HG03025 (cell line): ENCODE data around the gene MYL7.

Source experiments
- ATAC-seq: cut with Tn5 transposase; IDR thresholded peaks from one replicate; pipeline ENCODE4 v1.9.1; 2021; ENCODE audit warnings: mild to moderate bottlenecking, moderate library complexity; ENCODE audit not compliant: unreplicated experiment, low FRiP score

Gene MYL7

DNA sequence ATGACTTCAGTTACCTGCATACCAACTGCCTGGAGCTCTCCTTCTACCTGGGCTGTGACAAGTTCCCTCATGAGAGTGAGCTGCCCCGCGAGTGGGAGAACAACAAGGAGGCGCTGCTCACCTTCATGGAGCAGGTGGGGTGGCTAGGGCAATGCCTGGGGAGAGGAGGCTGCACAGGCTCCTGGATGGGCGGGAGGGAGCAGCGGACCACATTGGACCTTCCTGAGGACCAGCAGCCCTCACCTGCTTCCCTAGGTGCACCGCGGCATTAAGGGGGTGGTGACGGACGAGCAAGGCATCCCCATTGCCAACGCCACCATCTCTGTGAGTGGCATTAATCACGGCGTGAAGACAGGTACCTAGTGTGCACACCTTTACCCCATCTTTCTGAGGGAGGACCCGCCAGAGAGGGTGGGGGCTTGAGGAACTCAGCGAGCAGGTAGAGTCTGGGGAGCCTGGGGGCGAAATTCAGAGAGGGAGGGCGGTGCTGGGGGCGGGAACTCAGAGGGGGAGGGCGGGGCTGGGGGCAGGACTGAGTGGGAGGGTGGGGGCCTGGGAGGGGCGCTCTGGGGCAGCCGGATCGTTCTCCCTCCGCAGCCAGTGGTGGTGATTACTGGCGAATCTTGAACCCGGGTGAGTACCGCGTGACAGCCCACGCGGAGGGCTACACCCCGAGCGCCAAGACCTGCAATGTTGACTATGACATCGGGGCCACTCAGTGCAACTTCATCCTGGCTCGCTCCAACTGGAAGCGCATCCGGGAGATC, 28.0 kb downstream of the MYL7 start:
- ATAC-seq, result no peak

DNA sequence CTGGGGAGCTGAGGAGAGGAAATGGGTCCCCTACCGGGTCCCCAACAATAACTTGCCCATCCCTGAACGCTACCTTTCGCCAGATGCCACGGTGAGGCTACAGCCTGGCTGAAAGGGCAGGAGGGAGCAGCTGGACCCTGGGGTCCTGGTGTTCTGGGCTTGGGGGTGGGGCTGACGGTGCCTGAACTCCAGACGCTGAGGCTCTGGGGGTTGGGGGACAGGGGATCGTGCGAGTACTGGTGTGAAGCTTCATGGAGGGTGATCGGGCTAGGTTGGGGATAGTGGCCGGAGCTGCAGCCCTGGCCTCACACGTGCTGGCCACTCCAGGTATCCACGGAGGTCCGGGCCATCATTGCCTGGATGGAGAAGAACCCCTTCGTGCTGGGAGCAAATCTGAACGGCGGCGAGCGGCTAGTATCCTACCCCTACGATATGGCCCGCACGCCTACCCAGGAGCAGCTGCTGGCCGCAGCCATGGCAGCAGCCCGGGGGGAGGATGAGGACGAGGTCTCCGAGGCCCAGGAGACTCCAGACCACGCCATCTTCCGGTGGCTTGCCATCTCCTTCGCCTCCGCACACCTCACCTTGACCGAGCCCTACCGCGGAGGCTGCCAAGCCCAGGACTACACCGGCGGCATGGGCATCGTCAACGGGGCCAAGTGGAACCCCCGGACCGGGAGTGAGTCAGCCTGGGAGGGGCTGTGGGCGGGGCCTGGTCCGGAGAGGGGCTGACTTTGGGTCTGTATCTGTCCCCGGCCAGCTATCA, 28.7 kb downstream of the MYL7 start:
- ATAC-seq, result no peak

DNA sequence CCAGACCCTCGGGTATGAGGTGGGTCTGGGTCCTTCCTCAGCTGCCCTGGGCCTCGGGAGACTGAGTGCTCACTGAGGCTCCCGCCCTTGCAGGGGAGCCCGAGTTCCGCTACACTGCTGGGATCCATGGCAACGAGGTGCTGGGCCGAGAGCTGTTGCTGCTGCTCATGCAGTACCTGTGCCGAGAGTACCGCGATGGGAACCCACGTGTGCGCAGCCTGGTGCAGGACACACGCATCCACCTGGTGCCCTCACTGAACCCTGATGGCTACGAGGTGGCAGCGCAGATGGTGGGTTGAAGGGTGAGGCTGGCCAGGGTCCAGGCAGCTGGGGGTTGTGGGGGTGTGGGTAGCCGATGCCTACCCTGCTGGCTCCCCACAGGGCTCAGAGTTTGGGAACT, 29.4 kb downstream of the MYL7 start:
- no peak for ATAC-seq

DNA sequence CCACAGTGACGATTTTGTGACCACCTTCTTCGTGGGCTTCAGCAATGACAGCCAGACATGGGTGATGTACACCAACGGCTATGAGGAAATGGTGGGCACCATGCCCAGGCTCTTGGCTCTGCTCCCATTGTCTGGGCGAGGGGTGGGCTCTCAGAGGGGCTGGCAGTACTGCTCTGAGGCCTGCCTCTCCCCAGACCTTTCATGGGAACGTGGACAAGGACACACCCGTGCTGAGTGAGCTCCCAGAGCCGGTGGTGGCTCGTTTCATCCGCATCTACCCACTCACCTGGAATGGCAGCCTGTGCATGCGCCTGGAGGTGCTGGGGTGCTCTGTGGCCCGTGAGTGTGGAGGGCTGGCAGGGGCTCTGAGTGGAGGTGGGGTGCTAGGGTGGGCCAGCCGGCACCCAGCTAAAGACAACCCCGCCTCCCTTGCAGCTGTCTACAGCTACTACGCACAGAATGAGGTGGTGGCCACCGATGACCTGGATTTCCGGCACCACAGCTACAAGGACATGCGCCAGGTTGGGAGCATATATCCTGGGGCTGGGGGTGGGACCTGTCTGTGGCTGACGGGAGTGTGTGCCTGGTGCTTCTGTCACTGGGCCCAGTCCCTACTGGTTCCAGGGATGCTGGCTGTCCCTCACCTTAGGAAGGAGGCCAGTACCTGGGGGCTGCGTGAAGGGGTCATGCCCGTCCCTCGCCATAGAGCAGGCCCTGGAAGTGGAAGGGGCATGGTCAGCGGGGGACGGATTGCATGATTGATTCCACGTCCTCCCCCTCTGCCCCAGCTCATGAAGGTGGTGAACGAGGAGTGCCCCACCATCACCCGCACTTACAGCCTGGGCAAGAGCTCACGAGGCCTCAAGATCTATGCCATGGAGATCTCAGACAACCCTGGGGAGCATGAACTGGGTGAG, 30.2 kb downstream of the MYL7 start:
- no peak for ATAC-seq

DNA sequence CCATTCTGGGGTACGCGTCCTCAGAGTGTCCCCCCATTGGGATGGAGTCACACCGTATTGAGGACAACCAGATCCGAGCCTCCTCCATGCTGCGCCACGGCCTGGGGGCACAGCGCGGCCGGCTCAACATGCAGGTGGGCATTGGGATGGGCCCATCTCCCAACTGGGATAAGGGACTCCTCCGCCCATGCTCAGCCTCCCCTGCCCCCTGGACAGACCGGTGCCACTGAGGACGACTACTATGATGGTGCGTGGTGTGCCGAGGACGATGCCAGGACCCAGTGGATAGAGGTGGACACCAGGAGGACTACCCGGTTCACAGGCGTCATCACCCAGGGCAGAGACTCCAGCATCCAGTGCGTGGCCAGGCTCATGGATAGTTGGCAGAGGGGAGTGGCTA, 31.1 kb downstream of the MYL7 start:
- no peak for ATAC-seq

DNA sequence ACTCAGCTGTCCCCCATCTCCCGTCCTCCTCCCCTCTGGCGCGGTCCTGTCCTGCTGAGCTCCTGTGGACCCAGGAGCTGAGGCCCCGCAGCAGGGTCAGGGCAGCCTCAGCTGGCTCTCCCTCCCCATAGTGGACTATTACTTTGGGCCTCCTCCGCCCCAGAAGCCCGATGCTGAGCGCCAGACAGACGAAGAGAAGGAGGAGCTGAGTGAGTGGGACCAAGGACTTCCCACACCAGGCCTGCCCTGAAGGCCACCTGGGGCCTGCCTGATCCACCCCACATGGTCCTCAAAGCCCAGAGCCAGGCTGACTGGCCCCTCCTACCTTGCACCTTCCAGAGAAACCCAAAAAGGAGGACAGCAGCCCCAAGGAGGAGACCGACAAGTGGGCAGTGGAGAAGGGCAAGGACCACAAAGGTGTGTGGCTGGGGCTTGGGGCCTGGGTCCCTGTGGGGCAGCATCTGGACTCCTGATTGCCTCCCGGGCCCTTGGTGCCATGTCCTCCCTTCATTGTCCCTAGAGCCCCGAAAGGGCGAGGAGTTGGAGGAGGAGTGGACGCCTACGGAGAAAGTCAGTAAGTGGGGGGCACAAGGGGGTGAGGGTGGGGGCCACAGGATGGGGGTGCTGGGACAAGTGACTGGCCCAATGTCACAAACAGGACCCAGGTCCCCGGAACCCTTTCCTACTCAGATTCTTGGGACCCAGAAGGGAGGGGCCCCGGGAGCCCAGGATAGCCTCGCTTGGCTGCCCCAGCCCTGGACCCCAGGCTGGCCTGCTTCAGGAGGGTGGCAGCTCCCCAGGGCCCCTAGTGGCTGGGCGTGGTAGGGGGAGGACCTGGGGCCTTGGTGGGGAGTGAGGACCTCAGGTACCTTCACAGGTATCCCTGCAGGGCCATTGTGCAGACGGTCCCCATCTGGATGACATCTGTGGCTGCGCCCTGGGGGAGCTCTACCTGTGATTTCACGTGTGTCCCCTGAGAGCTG, 32.1 kb downstream of the MYL7 start:
- no peak for ATAC-seq

DNA sequence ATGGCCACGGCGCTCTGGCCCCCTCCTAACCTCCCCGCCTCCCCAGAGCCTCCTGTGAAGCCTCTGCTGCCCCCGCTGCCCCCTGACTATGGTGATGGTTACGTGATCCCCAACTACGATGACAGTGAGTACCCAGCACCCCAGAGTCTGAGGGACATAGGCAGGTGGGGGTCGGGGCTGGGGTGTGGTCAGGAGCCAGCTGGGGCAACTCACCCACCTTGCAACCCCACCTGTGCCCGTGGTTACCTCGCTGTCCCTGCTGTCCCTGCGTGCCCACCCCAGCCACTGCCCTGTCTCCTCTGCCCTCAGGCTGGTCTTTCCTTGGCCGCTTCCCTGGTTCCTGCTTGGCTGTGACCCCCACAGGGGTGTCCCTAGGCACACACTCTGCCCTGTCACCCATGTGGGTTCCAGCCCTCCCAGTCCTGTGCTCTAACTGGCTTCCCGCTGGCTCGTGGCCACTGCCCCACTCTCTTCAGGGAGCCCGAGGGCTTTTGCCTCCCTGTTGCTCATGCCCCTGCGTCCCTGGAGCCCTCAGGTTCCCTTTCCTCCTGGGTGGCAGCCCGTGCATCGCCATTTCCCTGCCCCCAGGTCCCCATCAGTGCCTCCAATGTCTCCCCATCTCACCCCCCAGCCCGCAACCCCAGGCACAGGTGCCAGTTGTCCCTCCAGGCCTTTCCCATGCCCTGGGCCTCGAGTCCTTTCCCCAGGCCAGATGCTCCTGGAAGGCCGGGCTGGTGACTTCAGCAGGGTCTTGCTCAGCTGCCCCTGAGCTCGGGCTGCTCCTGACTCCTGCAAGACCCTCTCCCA, 33.0 kb downstream of the MYL7 start:
- ATAC-seq, result no peak

DNA sequence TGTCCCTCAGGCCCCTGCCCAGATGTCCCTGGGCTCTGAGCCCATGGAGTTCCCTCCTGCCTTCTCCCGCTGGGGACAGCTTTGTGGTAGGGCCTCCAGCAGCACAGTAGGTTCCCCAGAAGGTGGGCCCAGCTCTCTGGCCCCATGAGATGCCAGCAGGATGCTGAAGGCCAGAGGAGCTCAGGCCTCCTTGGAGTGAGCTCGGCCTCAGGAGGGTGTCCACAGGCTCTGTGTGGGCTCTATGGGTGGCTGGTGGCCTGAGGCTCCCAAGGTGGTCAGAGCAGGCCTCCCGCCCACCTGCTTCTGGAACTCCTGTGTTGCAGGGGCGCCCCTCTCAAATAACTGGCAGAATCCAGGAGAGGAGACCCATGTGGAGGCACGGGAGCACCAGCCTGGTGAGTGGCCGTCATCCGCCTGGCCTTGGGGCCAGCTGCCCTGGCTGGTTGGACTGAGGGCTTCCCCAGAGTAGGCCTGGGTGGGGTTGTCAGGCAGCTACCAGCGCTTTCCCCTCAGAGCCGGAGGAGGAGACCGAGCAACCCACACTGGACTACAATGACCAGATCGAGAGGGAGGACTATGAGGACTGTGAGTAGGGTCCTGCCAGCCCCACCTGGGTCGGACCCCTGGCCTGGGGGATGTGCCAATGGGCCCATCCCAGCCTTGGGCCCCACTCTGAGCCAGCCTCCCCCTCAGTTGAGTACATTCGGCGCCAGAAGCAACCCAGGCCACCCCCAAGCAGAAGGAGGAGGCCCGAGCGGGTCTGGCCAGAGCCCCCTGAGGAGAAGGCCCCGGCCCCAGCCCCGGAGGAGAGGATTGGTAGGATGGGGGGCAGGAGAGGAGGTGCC, 33.8 kb downstream of the MYL7 start:
- no peak for ATAC-seq

DNA sequence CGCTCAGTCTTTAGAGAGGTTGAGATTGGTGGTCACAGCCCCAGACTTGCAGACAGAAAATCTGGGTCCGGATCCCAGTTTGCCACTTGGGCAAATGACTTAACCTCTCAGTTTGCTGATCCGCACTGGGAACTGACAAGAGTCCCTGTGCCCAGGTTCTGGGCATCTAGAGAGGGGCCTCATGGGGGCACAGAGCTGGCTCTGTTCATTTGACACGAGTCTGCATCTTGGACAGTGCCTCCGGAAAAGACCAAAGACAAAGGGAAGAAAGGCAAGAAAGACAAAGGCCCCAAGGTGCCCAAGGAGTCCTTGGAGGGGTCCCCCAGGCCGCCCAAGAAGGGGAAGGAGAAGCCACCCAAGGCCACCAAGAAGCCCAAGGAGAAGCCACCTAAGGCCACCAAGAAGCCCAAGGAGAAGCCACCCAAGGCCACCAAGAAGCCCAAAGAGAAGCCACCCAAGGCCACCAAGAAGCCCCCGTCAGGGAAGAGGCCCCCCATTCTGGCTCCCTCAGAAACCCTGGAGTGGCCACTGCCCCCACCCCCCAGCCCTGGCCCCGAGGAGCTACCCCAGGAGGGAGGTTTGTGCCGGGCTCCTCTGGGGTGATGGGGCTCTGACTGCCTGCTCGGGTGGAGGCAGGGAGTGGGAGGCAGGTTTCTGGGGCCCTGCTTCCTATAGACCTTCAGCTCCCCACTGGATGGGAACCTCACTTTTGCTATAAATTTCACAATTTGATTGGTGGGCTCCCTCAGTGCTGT, 34.6 kb downstream of the MYL7 start:
- no peak for ATAC-seq

DNA sequence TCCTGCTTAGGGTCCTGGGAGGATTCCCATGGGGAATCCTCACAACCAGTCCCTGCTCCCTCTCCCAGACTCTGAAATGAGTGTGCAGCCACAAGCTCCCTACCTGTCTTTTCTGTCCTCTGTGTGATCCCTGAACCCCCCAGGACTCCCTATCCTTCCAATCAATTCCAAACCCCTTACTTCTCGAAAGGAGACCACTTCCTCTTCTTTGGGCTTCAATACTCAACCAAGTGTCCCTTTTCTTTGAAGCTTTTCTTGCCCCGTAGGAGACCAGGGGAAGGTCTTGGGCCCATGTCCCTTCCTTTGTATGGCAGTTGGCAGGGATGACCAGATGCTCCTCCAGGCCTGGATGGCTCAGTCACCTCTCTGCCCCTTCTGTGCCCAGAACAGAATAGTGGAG, 35.3 kb downstream of the MYL7 start:
- no peak for ATAC-seq

DNA sequence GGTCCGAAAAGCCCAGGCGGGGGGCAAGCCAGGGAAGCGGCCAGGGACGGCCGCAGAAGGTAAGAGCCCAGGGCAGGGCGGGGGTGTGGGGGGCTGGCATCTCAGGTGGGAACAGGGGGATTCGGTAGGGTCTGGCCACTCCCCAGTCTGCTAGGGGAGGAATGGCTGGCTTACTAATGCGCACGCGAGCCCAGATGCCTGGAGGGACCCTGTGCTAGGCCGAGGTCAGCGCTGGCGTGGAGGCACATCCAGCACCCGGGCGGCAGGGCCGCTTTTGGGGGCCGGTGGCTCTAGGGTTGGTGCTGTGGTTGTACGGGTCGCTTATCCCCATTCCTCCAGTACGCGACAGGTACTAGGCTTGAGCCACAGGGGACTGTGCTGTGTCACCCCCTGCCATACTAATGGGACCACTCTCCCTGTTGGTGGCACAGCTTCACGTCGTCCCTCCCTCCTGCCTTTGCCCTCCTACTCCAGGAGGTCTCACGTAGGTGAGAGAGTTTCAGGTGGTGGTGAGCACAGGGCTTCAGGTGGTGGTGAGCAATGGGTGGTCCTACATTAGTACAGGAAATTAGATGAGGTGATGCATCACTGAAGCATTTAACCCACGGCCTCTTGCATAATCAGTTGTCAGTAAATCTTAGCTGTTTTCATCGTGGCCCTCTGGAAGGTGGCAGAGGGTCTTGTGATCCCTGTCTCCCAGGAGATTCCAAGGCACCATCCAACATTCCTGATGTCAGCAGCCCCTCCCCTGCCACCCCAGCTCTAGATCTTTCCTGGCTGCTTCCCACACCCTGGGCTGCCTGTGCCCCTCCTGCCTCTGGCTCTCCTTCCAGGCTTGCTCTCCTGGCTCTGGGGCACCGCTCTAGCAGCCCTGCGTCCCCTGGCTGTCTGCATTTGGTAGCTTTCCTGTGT, 36.0 kb downstream of the MYL7 start:
- ATAC-seq, result no peak

DNA sequence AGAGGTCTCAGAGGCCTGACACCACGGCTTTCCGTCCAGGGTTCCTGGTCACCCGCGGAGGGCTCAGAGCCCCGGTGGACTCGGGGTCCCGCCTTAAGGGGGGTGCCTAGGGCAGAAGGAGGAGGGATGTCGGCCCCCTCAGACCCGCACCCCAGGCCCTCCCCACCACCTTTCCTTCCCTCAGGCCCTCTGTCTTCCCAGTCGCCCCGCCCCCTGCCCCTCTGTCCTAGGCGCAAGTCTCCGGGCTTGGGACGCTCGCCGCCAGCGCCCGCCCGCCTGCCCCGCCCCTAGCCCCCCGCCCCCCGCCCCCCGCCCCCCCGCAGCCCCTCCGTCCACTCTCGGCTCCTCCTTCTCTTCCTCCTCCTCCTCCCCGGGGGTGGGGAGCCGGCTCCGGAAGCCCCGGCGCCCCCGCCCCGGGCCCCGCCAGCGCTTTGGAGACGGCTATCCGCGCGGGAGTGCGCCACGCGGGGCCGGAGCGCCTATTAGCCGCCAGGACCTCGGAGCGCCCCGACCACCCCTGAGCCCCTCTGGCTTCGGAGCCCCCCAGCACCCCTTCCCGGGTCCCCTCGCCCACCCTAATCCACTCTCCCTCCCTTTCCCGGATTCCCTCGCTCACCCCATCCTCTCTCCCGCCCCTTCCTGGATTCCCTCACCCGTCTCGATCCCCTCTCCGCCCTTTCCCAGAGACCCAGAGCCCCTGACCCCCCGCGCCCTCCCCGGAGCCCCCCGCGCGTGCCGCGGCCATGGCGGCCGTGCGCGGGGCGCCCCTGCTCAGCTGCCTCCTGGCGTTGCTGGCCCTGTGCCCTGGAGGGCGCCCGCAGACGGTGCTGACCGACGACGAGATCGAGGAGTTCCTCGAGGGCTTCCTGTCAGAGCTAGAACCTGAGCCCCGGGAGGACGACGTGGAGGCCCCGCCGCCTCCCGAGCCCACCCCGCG, 36.9 kb downstream of the MYL7 start, which contains the start of gene AEBP1:
AEBP1 (plus strand) TSS at position 423 of the 937 bp plus-strand sequence; CDS start at position 744, 321 bp downstream.
- ATAC-seq, result no peak

DNA sequence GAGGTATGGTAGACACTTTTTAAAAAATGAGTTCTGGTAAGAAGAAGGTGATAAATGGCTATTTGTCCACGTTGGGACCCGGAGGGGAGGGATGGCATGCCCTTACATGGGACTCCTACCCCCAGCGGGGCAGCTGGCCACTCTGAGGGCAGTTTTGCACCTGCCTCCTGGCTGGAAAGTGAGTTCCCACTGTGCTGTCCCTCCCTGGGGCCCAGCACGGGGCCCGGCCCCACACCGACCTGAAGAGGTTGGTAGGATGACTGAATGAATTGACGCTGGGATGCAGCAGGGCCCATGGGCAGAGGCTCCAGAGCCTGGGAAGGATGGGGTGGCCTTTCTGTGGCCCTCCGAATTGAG, 37.6 kb downstream of the MYL7 start:
- no peak for ATAC-seq

DNA sequence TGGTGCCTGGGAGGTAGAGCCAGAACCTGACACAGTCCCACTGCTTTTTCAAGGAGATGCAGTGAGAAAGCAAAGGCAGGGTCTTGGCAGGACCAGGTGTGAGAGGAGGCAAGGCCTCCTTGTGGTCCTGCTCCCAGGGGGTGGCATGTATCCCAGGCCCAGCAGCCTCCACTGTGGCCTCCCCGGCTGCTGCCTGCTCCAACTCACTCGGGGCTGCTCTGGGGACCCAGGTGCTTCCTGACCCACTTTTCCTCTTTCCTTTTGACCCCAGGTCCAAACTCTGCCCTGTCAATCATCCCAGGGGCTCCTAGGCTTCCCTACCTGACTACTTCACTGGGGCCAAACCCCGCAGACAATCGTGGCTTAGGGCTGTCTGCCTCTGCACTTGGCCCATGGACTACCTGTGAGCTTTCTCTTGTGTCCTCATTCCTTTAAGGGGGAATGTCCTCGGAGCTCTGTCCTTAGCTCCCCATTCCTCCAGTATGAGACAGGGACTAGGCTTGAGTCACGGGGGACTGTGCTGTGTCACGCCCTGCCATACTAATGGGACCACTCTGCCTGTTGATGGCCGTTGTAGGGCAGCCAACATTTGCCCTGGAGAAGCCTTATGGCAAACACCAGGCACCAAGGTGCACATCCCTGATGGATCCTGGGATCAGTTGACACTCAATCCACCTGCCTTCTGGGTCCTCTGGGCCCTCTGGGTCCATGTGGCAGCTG, 38.1 kb downstream of the MYL7 start:
- no peak for ATAC-seq
